Cerebellar cortex (tissue), 1 donor: ENCODE results near the gene RILP.
A peak's percentile ranks its signal among the peaks of the same experiment; 100 is the strongest.

ENCODE experiments used
- DNase-seq: peaks from one replicate; pipeline ENCODE4 v3.0.0-alpha.2; 2015; ENCODE audit warnings: low spot score

The RILP gene

GRCh38 chr17:1648173-1648962, 1.3 kb downstream of the RILP start:
- DNase-seq, result peak; percentile 51

GRCh38 chr17:1647802-1648171, 1.9 kb downstream of the RILP start:
- DNase-seq, result no peak

GRCh38 chr17:1646199-1646875, 3.3 kb downstream of the RILP start:
- DNase-seq, result no peak

GRCh38 chr17:1645207-1646171, 4.2 kb downstream of the RILP start, which contains the start of gene SCARF1:
Gene SCARF1, minus strand, starts transcription at chr17:1645732. Its CDS starts 35 bp downstream, at chr17:1645697.
- no peak for DNase-seq

- DNase-seq, result no peak
Observed at GRCh38 chr17:1644493-1645206, 5.0 kb downstream of the RILP start.

- DNase-seq, result no peak
Observed at GRCh38 chr17:1643999-1644492, 5.6 kb downstream of the RILP start.

GRCh38 chr17:1643293-1643998, 6.2 kb downstream of the RILP start:
- no peak for DNase-seq

- DNase-seq, result no peak
Observed at GRCh38 chr17:1641065-1641403, 8.6 kb downstream of the RILP start.

- no peak for DNase-seq
Observed at GRCh38 chr17:1640329-1641064, 9.2 kb downstream of the RILP start.

- DNase-seq, result no peak
Observed at GRCh38 chr17:1639549-1640180, 10.0 kb downstream of the RILP start.

GRCh38 chr17:1638624-1639300, 10.9 kb downstream of the RILP start:
- no peak for DNase-seq

GRCh38 chr17:1638171-1638590, 11.5 kb downstream of the RILP start:
- DNase-seq, result no peak

- no peak for DNase-seq
Observed at GRCh38 chr17:1636732-1637285, 12.9 kb downstream of the RILP start.

- DNase-seq, result no peak
Observed at GRCh38 chr17:1635675-1636465, 13.8 kb downstream of the RILP start.

- no peak for DNase-seq
Observed at GRCh38 chr17:1634841-1635650, 14.6 kb downstream of the RILP start.

- DNase-seq, result no peak
Observed at GRCh38 chr17:1630662-1631061, 19.0 kb downstream of the RILP start.
